Measurements from ENCODE around the gene DGKQ. TPM values are rescaled to one million over a fixed set of nuclear protein-coding genes. Genes with fewer than 3 reads are reported as not detected.

The DGKQ gene
- total and polyA plus RNA-seq, 2 of the 13 experiments (the other 11 are each of a cell fraction or from before 2014, with no cell fraction given) = 4.5 to 7.2 TPM

- no peak; the same call in 1 of the 2 replicates for TF ChIP-seq JUN (CRISPR knock-in tag; IDR thresholded peaks at IDR 0.05)
- no peak for TF ChIP-seq TSC22D2 (CRISPR knock-in tag; IDR thresholded peaks at IDR 0.05; ENCODE audit: borderline replicate concordance)
- no peak for TF ChIP-seq ATAD3A (CRISPR knock-in tag; IDR thresholded peaks at IDR 0.05)
- no peak for TF ChIP-seq ZNF326 (CRISPR knock-in tag; IDR thresholded peaks at IDR 0.05; ENCODE audit: borderline replicate concordance)
- peak; percentile 68 for TF ChIP-seq ZC3H13 (CRISPR knock-in tag; IDR thresholded peaks at IDR 0.05)
- TF ChIP-seq PHF21A (CRISPR knock-in tag; IDR thresholded peaks at IDR 0.05) = peak; percentile 58; the same call in 1 of the 2 replicates
- no peak for TF ChIP-seq ZBTB49 (CRISPR knock-in tag; IDR thresholded peaks at IDR 0.05; ENCODE audit: borderline replicate concordance)
- TF ChIP-seq MEF2D (CRISPR knock-in tag; IDR thresholded peaks at IDR 0.05) = 0 out of 2 replicates have a peak, but pooled peaks have one; percentile 9
- TF ChIP-seq, protein P1, sequence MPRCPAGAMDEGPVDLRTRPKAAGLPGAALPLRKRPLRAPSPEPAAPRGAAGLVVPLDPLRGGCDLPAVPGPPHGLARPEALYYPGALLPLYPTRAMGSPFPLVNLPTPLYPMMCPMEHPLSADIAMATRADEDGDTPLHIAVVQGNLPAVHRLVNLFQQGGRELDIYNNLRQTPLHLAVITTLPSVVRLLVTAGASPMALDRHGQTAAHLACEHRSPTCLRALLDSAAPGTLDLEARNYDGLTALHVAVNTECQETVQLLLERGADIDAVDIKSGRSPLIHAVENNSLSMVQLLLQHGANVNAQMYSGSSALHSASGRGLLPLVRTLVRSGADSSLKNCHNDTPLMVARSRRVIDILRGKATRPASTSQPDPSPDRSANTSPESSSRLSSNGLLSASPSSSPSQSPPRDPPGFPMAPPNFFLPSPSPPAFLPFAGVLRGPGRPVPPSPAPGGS (CRISPR knock-in tag; IDR thresholded peaks at IDR 0.05) = no peak
- peak; percentile 42; the same call in 1 of the 2 replicates for TF ChIP-seq ARNT2 (CRISPR knock-in tag; IDR thresholded peaks at IDR 0.05; ENCODE audit: low read depth)
- TF ChIP-seq ZNF780A (CRISPR knock-in tag; IDR thresholded peaks at IDR 0.05) = no peak
- TF ChIP-seq ZNF672 (CRISPR knock-in tag; IDR thresholded peaks at IDR 0.05) = no peak
- TF ChIP-seq DNMT1 (CRISPR knock-in tag; IDR thresholded peaks at IDR 0.05) = no peak
- TF ChIP-seq ZNF589 (CRISPR knock-in tag; conservative IDR thresholded peaks at IDR 0.05) = no peak
- TF ChIP-seq NFIB (CRISPR knock-in tag; IDR thresholded peaks at IDR 0.05; ENCODE audit: borderline replicate concordance) = no peak
- TF ChIP-seq KLF11 (CRISPR knock-in tag; IDR thresholded peaks at IDR 0.05) = no peak
- TF ChIP-seq CBX2 (IDR thresholded peaks at IDR 0.05; ENCODE audit: low read depth, low read length) = no peak
- no peak for TF ChIP-seq CBX2 (CRISPR knock-in tag; IDR thresholded peaks at IDR 0.05; ENCODE audit: low read depth)
- TF ChIP-seq ZNF577 (CRISPR knock-in tag; IDR thresholded peaks at IDR 0.05; ENCODE audit: borderline replicate concordance, low read depth) = no peak
- TF ChIP-seq ZNF614 (CRISPR knock-in tag; IDR thresholded peaks at IDR 0.05; ENCODE audit: borderline replicate concordance) = peak; percentile 94; the same call in 1 of the 2 replicates
- TF ChIP-seq YY1 (IDR thresholded peaks at IDR 0.05; ENCODE audit: insufficient read depth, insufficient replicate concordance, low read depth, low read length) = peak; percentile 61
Observed at GRCh38 chr4:993111-994029, 20.0 kb upstream of the DGKQ start, which contains the start of gene SLC26A1 (continued).
